ENCODE results near the gene ZC4H2.
"Not testable (repeated sequence)": the region's sequence is repeated elsewhere in the genome, so short reads cannot be mapped to it uniquely, and the experiment has no call there.

The ZC4H2 gene, protein sequence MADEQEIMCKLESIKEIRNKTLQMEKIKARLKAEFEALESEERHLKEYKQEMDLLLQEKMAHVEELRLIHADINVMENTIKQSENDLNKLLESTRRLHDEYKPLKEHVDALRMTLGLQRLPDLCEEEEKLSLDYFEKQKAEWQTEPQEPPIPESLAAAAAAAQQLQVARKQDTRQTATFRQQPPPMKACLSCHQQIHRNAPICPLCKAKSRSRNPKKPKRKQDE

DNA sequence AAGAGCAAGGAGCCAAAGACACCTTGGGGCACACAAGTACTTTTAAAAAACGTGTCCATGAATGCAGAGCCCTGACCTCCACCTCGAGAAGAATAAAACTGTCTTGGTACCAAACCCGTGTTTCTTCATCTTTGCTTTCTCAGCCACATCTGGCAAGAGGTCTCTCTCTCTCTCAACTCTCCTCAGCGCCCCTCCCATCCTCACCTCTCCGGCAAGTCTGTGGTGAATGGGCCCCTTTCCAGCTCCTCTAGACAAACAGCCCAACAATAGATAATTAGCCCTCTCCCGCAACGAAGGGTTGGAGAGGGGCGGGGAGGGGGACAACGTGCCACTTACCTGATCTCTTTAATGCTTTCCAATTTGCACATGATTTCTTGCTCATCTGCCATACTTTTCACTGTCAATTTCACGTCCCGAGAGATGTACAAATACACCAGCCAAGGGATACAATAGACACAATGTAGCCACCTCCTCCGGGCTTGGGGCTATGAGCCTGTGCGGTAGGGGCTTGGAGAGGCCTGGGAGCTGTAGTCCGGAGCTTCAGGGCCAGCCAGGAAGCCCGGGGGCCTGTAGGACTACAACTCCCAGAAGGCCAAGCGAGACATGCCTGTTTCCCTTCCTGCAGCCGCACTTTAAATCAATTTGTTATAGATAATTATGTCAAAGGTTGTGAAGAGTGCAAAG is at the start of gene ZC4H2:
TSS of gene ZC4H2 (minus strand) at position 462 of the 684 bp plus-strand sequence. CDS start at position 389, 73 bp downstream.
- DNase-seq (ENCODE audit: low read depth), result peak; percentile 37
- H3K4me3 ChIP-seq (ENCODE audit: low read length), result peak within 1 kb of the TSS; percentile 74
- TF ChIP-seq, protein P1, sequence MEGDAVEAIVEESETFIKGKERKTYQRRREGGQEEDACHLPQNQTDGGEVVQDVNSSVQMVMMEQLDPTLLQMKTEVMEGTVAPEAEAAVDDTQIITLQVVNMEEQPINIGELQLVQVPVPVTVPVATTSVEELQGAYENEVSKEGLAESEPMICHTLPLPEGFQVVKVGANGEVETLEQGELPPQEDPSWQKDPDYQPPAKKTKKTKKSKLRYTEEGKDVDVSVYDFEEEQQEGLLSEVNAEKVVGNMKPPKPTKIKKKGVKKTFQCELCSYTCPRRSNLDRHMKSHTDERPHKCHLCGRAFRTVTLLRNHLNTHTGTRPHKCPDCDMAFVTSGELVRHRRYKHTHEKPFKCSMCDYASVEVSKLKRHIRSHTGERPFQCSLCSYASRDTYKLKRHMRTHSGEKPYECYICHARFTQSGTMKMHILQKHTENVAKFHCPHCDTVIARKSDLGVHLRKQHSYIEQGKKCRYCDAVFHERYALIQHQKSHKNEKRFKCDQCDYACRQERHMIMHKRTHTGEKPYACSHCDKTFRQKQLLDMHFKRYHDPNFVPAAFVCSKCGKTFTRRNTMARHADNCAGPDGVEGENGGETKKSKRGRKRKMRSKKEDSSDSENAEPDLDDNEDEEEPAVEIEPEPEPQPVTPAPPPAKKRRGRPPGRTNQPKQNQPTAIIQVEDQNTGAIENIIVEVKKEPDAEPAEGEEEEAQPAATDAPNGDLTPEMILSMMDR (conservative IDR thresholded peaks at IDR 0.05; ENCODE audit: low read depth, low read length), result no peak

DNA sequence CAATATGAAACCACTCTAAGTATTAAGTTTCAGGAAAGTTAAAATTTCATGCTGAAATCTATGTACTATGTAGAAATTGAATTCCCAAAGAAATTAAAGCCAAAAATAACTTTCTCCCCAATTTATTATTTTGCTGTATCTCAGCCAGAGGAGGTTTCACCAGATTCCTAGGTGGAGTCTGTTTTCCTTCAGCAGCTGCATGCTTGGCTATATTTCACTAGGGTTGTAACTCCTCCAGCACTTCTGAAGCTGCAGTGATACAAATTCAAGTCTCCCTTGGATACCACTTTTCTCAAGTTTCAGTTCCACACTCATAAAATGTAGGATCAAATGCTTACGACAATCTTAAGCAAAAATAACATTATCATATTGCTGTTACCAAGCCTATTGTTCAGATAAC is 41.2 kb upstream of the ZC4H2 start:
- H3K4me3 ChIP-seq (ENCODE audit: low read length), result no peak overlapping the region
- DNase-seq (ENCODE audit: low read depth), result no peak
- TF ChIP-seq, protein P1 (conservative IDR thresholded peaks at IDR 0.05; ENCODE audit: low read depth, low read length), result no peak

DNA sequence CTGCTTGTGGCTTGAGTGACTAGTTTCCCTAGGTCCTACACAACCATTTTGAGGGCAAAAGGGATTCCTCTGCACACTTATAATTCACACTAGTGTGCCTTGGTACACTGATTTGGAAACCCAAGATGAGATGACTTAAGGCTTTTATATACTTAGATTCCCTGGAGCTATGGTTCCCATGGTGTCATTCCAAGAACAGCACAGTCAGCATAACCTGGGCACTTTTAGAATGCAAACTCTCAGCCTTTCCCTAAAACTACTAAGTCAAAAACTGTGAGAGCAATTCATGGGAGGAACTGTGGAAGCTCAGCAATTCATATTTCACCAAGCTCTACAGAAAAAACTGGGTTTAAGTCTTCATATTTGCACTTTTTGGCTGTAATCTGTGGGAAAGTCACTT is 38.0 kb upstream of the ZC4H2 start:
- no peak overlapping the region for H3K4me3 ChIP-seq (ENCODE audit: low read length)
- no peak for DNase-seq (ENCODE audit: low read depth)
- TF ChIP-seq, protein P1 (conservative IDR thresholded peaks at IDR 0.05; ENCODE audit: low read depth, low read length), result no peak

DNA sequence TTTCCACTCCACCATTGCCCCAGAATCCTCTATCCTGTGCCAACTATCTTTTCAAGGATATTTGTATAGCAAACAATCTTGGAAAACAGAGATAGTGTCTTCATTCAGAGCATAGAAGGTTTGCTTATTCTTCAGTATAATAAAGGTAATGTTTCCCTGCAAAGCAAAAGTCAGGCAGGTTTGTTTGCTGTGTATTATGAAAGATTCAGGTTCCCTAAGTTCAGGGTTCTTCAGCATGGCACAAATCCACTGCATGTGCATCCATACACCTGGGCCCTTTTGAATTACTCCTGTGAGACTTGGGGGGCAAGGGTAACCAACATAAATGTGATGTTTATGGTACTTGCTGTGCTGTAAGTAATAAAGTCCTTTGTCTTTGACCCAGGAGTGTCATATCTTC is 33.2 kb upstream of the ZC4H2 start:
- H3K4me3 ChIP-seq (ENCODE audit: low read length), result no peak overlapping the region
- no peak for DNase-seq (ENCODE audit: low read depth)
- TF ChIP-seq, protein P1 (conservative IDR thresholded peaks at IDR 0.05; ENCODE audit: low read depth, low read length), result no peak

DNA sequence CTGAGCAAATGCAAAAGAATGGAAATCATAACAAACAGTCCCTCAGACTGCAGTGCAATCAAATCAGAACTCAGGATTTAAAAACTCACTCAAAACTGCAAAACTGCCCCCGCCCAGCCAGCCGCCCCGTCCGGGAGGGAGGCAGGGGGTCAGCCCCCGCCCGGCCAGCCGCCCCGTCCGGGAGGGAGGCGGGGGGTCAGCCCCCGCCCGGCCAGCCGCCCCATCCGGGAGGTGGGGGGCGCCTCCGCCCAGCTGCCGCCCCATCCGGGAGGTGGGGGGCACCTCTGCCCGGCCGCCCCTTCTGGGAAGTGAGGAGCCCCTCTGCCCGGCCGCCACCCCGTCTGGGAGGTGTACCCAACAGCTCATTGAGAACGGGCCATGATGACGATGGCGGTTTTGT is 26.0 kb upstream of the ZC4H2 start:
- DNase-seq (ENCODE audit: low read depth); H3K4me3 ChIP-seq (ENCODE audit: low read length): not testable (repeated sequence)

DNA sequence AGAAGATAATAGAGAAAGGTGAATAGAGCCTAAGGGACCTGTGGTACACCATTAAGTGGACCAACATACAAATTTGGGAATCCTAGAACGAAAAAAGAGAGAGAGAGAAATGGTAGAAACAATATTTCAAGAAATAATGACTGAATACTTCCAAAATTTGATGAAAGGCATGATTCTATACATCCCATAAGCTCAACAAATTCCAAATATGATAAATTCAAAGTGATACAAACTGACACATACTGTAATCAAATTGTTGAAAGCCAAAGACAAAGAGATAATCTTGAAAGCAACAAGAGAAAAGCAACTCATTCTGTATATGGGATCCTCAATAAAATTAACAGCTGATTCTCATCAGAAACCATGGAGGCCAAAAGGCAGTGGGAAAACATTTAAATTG is 20.6 kb upstream of the ZC4H2 start:
- TF ChIP-seq, protein P1 (conservative IDR thresholded peaks at IDR 0.05; ENCODE audit: low read depth, low read length), result no peak
- DNase-seq (ENCODE audit: low read depth), result no peak
- H3K4me3 ChIP-seq (ENCODE audit: low read length), result no peak overlapping the region

DNA sequence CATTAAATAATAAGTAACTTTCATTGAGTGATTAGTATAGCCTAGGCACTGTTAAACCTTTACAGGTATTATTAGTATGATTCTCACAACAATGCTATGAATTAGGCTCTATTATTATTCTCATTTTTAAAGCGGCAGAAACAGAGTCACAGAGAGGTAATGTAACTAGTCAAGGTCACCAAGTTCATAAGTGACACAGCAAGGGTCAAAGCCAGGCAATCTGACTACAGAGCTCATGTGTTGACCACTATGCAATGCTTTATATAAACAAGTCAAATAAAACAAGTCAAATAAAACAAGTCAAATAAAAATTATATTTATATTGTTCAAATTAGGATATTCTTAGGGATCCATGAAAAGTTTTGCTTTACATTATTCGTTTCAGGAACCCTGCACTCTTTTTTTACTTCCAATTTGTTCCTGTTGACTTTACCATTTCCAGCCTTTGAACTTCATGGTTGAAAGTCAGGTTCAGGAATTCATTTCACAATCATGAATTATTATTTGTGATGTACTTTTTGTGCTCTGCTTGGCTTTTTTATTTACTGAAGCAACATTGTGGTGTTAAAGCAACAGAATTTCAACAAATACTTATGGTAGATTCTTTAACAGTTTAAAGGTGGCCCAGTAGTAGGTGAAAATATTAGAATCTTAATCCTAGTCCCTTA is 18.0 kb upstream of the ZC4H2 start:
- no peak for DNase-seq (ENCODE audit: low read depth)
- TF ChIP-seq, protein P1 (conservative IDR thresholded peaks at IDR 0.05; ENCODE audit: low read depth, low read length), result no peak
- no peak overlapping the region for H3K4me3 ChIP-seq (ENCODE audit: low read length)

Measured in retinal pigment epithelial cell (primary cell).